ENCODE results near the gene SLC17A1.

SLC17A1 gene

DNA sequence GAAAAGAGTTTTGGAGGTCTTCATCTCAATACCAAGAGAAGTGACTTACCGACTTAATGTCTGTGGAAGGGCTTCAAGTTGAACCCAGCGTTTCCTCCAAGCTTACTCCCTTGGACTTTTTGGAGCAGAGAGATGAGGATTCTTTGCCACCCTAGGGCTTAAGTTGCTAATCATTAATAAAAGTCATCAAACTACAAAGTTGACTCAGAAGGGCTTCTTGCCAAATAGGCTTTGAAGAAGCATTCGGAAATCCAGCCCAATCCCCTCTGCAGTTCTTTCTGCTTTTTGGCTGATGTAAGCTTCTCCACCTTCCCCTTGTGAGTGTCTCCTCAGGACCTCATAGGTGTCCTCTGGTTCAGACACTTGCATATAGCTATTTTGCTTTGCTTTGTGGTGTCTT is 42.3 kb upstream of the SLC17A1 start, which contains the start of gene SLC17A3:
SLC17A3 (minus strand) TSS at position 126 of the 400 bp plus-strand sequence. CDS start 5,856 bp downstream, outside the sequence.
- H3K36me3 ChIP-seq (ENCODE audit: insufficient read depth, insufficient read length, low read length), result no peaks in the 10 kb centered on the region
- H3K9me3 ChIP-seq (ENCODE audit: insufficient read depth, low read length), result no peaks in the 10 kb centered on the region
- no peak for DNase-seq (ENCODE audit: low read depth, low spot score)
- no peaks in the 10 kb centered on the region for H3K4me1 ChIP-seq (ENCODE audit: insufficient read depth, insufficient read length)
- H3K27me3 ChIP-seq (ENCODE audit: insufficient read depth, insufficient read length), result no peaks in the 10 kb centered on the region
- TF ChIP-seq ZNF274 (IDR thresholded peaks at IDR 0.05; ENCODE audit: low read depth, low read length), result no peak
- H3K4me3 ChIP-seq (ENCODE audit: insufficient read length, low read depth), result no peak within 1 kb of the TSS
- no peak within 1 kb of the TSS for H3K9ac ChIP-seq (ENCODE audit: insufficient read length, low read depth)

DNA sequence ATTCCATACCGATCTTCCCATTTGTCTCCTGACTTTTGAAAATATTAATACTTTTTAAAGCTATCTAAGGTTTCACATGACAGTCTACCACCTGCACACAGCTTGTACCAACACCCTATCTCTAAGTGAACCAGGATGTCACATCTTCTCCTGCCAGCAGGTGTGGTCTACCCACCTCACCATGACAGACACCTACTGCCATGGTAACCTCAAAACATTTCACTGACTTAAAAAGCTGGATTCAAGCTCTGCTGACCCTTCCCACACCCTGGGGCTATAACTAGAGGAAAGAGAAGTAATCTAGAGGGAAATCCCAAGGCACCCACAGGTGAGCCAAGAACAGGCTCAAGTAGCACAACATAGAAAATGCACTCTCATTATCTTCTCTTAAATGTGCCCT is 41.0 kb upstream of the SLC17A1 start:
- H3K9ac ChIP-seq (ENCODE audit: insufficient read length, low read depth), result no peak overlapping the region
- no peaks in the 10 kb centered on the region for H3K4me1 ChIP-seq (ENCODE audit: insufficient read depth, insufficient read length)
- no peak for DNase-seq (ENCODE audit: low read depth, low spot score)
- H3K36me3 ChIP-seq (ENCODE audit: insufficient read depth, insufficient read length, low read length), result no peaks in the 10 kb centered on the region
- H3K27me3 ChIP-seq (ENCODE audit: insufficient read depth, insufficient read length), result no peaks in the 10 kb centered on the region
- TF ChIP-seq SUZ12 (IDR thresholded peaks at IDR 0.05; ENCODE audit: extremely low read depth, insufficient read depth, insufficient read length) (no peak), ZNF274 (IDR thresholded peaks at IDR 0.05; ENCODE audit: low read depth, low read length) (no peak), YY1 (IDR thresholded peaks at IDR 0.05; ENCODE audit: insufficient read depth, insufficient read length) (no peak)
- H3K9me3 ChIP-seq (ENCODE audit: insufficient read depth, low read length), result no peaks in the 10 kb centered on the region
- H3K4me3 ChIP-seq (ENCODE audit: insufficient read length, low read depth), result no peak overlapping the region

DNA sequence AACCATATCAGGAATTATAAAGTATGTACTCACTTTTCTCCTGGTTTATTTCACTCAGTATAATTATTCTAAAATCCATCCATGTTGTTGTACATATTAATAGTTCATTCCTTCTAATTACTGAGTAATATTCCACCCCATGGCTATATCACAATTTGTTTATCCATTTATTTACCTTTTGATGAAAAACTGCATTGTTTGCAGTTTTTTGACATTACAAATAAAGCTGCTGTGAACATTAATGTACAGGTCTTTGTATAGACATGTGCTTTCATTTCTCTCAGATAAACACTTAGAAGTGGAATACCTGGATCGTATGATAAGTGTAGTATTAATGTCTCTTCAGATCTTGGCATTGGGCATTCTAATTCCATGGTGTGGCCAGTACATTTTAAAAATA is 38.0 kb upstream of the SLC17A1 start:
- H3K27me3 ChIP-seq (ENCODE audit: insufficient read depth, insufficient read length), result no peaks in the 10 kb centered on the region
- no peaks in the 10 kb centered on the region for H3K4me1 ChIP-seq (ENCODE audit: insufficient read depth, insufficient read length)
- no peak for DNase-seq (ENCODE audit: low read depth, low spot score)
- TF ChIP-seq SUZ12 (IDR thresholded peaks at IDR 0.05; ENCODE audit: extremely low read depth, insufficient read depth, insufficient read length) (no peak), ZNF274 (IDR thresholded peaks at IDR 0.05; ENCODE audit: low read depth, low read length) (no peak), YY1 (IDR thresholded peaks at IDR 0.05; ENCODE audit: insufficient read depth, insufficient read length) (no peak)
- no peaks in the 10 kb centered on the region for H3K36me3 ChIP-seq (ENCODE audit: insufficient read depth, insufficient read length, low read length)
- no peaks in the 10 kb centered on the region for H3K9me3 ChIP-seq (ENCODE audit: insufficient read depth, low read length)
- H3K9ac ChIP-seq (ENCODE audit: insufficient read length, low read depth), result no peak overlapping the region
- H3K4me3 ChIP-seq (ENCODE audit: insufficient read length, low read depth), result no peak overlapping the region

DNA sequence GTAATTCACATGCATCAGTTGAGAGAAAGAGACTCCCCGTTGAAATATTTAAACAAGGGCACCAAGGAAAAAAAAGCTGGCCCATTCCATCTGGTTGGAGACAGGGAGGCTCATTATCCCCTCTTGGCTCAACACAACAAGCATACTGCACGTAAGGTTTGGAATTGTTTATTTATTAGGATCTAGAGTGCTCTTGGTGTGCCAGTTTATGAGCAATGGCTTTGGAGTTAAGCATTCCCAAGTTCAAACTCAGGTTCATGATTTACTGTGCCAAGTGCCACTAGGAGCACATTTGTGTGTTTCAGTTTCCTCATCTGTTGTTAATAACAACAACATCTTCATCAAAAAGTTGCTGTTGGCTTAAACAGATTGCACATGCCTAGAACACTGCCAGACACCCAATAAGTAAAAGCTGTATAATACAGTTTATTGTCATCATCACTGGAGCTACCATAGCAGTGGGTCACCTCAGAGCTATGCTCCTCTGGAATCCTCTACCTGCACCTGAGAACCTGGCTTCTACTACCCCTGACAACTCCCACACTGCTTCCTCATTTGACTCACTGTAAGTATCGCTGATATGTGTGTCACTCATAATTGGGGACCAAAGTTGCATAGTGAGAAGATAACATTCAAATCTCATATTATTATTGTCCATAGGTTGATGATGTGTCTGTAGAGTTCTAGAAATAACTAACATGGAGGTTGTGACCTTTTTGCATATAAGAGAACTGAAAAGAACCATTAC is 36.8 kb upstream of the SLC17A1 start:
- Histone ChIP-seq H3K4me3 (ENCODE audit: insufficient read length, low read depth) (no peak overlapping the region), H3K27me3 (ENCODE audit: insufficient read depth, insufficient read length) (no peaks in the 10 kb centered on the region), H3K4me1 (ENCODE audit: insufficient read depth, insufficient read length) (no peaks in the 10 kb centered on the region), H3K9me3 (ENCODE audit: insufficient read depth, low read length) (no peaks in the 10 kb centered on the region), H3K36me3 (ENCODE audit: insufficient read depth, insufficient read length, low read length) (no peaks in the 10 kb centered on the region), H3K9ac (ENCODE audit: insufficient read length, low read depth) (no peak overlapping the region)
- no peak for DNase-seq (ENCODE audit: low read depth, low spot score)
- TF ChIP-seq YY1 (IDR thresholded peaks at IDR 0.05; ENCODE audit: insufficient read depth, insufficient read length) (no peak), ZNF274 (IDR thresholded peaks at IDR 0.05; ENCODE audit: low read depth, low read length) (no peak), SUZ12 (IDR thresholded peaks at IDR 0.05; ENCODE audit: extremely low read depth, insufficient read depth, insufficient read length) (no peak)

DNA sequence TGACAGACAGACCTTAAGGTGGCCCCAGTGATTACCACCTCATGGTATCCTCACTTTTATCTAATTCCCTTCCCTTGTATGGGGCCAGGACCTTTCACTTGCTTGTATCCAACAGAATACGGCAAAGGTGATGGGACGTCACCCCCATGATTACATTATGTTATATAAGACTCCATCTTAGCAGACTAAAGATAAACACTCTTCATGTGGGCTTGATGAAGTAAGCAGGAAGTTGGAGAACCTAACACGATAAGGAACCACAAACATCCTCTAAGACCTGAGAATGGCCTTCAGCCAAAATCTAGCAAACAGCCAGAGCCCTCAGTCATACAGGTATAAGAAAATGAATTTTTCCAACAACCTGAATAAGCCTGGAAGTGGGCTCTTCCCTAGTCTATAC is 34.2 kb upstream of the SLC17A1 start:
- no peaks in the 10 kb centered on the region for H3K36me3 ChIP-seq (ENCODE audit: insufficient read depth, insufficient read length, low read length)
- no peak overlapping the region for H3K4me3 ChIP-seq (ENCODE audit: insufficient read length, low read depth)
- DNase-seq (ENCODE audit: low read depth, low spot score), result no peak
- no peaks in the 10 kb centered on the region for H3K4me1 ChIP-seq (ENCODE audit: insufficient read depth, insufficient read length)
- TF ChIP-seq SUZ12 (IDR thresholded peaks at IDR 0.05; ENCODE audit: extremely low read depth, insufficient read depth, insufficient read length) (no peak), ZNF274 (IDR thresholded peaks at IDR 0.05; ENCODE audit: low read depth, low read length) (no peak), YY1 (IDR thresholded peaks at IDR 0.05; ENCODE audit: insufficient read depth, insufficient read length) (no peak)
- no peaks in the 10 kb centered on the region for H3K27me3 ChIP-seq (ENCODE audit: insufficient read depth, insufficient read length)
- H3K9me3 ChIP-seq (ENCODE audit: insufficient read depth, low read length), result no peaks in the 10 kb centered on the region
- no peak overlapping the region for H3K9ac ChIP-seq (ENCODE audit: insufficient read length, low read depth)

DNA sequence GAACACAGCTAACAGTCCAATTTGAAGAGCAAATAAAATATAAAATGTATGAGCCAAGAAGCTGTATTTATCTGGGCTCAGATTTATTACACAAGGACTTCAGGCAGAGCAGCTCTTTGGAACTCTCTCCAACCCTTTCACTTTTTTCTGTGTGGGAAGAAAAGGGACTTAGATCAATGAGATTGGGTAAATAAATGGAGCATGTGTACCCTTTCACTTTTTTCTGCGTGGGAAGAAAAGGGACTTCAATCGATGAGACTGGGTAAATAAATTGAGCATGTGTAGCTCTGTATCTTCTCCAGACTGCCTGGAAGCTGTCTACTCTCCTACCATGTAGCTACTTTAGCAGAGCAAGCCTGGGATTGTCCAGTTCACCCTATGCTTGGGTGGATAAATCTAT is 31.5 kb upstream of the SLC17A1 start:
- H3K9ac ChIP-seq (ENCODE audit: insufficient read length, low read depth), result no peak overlapping the region
- H3K4me3 ChIP-seq (ENCODE audit: insufficient read length, low read depth), result no peak overlapping the region
- H3K9me3 ChIP-seq (ENCODE audit: insufficient read depth, low read length), result no peaks in the 10 kb centered on the region
- H3K27me3 ChIP-seq (ENCODE audit: insufficient read depth, insufficient read length), result no peaks in the 10 kb centered on the region
- DNase-seq (ENCODE audit: low read depth, low spot score), result no peak
- no peaks in the 10 kb centered on the region for H3K36me3 ChIP-seq (ENCODE audit: insufficient read depth, insufficient read length, low read length)
- no peak for TF ChIP-seq YY1 (IDR thresholded peaks at IDR 0.05; ENCODE audit: insufficient read depth, insufficient read length)
- TF ChIP-seq SUZ12 (IDR thresholded peaks at IDR 0.05; ENCODE audit: extremely low read depth, insufficient read depth, insufficient read length), result no peak
- no peak for TF ChIP-seq ZNF274 (IDR thresholded peaks at IDR 0.05; ENCODE audit: low read depth, low read length)
- H3K4me1 ChIP-seq (ENCODE audit: insufficient read depth, insufficient read length), result no peaks in the 10 kb centered on the region

DNA sequence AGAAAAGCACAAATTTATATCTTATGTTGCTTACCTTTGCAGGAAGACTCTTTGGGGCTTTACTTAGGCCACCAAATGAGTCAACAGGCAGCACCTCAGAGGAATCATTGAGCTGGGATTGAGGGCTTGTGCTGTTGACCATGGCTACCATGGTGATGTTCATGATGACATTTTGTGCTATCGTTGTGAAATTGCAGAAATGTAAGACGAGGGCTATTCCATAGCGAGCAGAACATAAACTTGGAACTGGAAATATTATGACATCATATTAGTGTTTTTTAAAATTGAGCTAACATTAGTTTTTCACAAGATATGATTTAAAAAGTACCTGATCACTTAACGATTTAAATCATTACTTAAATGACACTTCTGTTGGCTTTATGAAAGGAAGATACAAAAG is 30.3 kb upstream of the SLC17A1 start:
- H3K9ac ChIP-seq (ENCODE audit: insufficient read length, low read depth), result no peak overlapping the region
- TF ChIP-seq SUZ12 (IDR thresholded peaks at IDR 0.05; ENCODE audit: extremely low read depth, insufficient read depth, insufficient read length) (no peak), YY1 (IDR thresholded peaks at IDR 0.05; ENCODE audit: insufficient read depth, insufficient read length) (no peak), ZNF274 (IDR thresholded peaks at IDR 0.05; ENCODE audit: low read depth, low read length) (no peak)

More for the DNA sequence above, 30.3 kb upstream of the SLC17A1 start:
- H3K27me3 ChIP-seq (ENCODE audit: insufficient read depth, insufficient read length), result no peaks in the 10 kb centered on the region
- no peaks in the 10 kb centered on the region for H3K36me3 ChIP-seq (ENCODE audit: insufficient read depth, insufficient read length, low read length)
- H3K4me3 ChIP-seq (ENCODE audit: insufficient read length, low read depth), result no peak overlapping the region
- no peaks in the 10 kb centered on the region for H3K4me1 ChIP-seq (ENCODE audit: insufficient read depth, insufficient read length)
- DNase-seq (ENCODE audit: low read depth, low spot score), result no peak
- H3K9me3 ChIP-seq (ENCODE audit: insufficient read depth, low read length), result no peaks in the 10 kb centered on the region
